Measurements from ENCODE around the gene C17orf67.

The C17orf67 gene

GRCh38 chr17:56868716-56869115, 35.0 kb upstream of the C17orf67 start:
- H3K27ac ChIP-seq, result peak overlapping the region; percentile 63
- TF ChIP-seq, protein P1, sequence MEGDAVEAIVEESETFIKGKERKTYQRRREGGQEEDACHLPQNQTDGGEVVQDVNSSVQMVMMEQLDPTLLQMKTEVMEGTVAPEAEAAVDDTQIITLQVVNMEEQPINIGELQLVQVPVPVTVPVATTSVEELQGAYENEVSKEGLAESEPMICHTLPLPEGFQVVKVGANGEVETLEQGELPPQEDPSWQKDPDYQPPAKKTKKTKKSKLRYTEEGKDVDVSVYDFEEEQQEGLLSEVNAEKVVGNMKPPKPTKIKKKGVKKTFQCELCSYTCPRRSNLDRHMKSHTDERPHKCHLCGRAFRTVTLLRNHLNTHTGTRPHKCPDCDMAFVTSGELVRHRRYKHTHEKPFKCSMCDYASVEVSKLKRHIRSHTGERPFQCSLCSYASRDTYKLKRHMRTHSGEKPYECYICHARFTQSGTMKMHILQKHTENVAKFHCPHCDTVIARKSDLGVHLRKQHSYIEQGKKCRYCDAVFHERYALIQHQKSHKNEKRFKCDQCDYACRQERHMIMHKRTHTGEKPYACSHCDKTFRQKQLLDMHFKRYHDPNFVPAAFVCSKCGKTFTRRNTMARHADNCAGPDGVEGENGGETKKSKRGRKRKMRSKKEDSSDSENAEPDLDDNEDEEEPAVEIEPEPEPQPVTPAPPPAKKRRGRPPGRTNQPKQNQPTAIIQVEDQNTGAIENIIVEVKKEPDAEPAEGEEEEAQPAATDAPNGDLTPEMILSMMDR (conservative IDR thresholded peaks at IDR 0.05), result no peak

GRCh38 chr17:56867948-56868376, 34.2 kb upstream of the C17orf67 start:
- peak overlapping the region; percentile 63 for H3K27ac ChIP-seq

DNA sequence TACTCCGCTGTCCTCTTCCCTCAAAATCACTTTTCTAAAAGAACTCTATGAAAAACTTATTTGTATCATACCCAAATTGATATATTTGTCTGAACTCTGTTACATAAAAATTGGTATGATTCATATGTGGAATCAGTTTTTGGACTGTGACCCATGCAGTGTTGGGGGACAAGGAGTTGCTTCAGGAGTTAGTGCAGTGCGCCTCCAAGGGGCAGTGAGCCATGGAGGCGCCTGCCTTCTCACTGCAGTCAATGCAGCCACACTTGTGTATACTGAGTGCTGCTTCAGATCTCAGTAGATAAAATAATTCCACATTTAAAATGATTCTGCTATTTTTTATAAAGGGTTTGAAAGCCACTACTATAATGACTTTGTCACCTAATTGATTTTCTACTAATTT, 32.8 kb upstream of the C17orf67 start:
- TF ChIP-seq, protein P1 (conservative IDR thresholded peaks at IDR 0.05), result 0 out of 2 replicates have a peak, but pooled peaks have one; percentile 7
- H3K27ac ChIP-seq, result peak overlapping the region; percentile 63; the same call in 1 of the 2 replicates

More at GRCh38 chr17:56867948-56868376, 34.2 kb upstream of the C17orf67 start:
- TF ChIP-seq, protein P1 (conservative IDR thresholded peaks at IDR 0.05), result no peak

GRCh38 chr17:56866076-56866475, 32.4 kb upstream of the C17orf67 start:
- TF ChIP-seq, protein P1 (conservative IDR thresholded peaks at IDR 0.05), result no peak
- H3K27ac ChIP-seq, result peak overlapping the region; percentile 63; the same call in 1 of the 2 replicates

- H3K27ac ChIP-seq, result no peak overlapping the region
- TF ChIP-seq, protein P1 (conservative IDR thresholded peaks at IDR 0.05), result no peak
Measured at GRCh38 chr17:56863974-56864373, 30.3 kb upstream of the C17orf67 start.

- H3K27ac ChIP-seq, result no peak overlapping the region
- TF ChIP-seq, protein P1 (conservative IDR thresholded peaks at IDR 0.05), result no peak
Measured at GRCh38 chr17:56861899-56862298, 28.2 kb upstream of the C17orf67 start.

- H3K27ac ChIP-seq, result no peak overlapping the region
- TF ChIP-seq, protein P1 (conservative IDR thresholded peaks at IDR 0.05), result no peak
Measured at GRCh38 chr17:56851008-56851407, 17.3 kb upstream of the C17orf67 start.

Measured in VCaP (cell line).